Measurements from ENCODE around the gene PLCL1. TPM values are rescaled to one million over a fixed set of nuclear protein-coding genes. Genes with fewer than 3 reads are reported as not detected.
"Not testable (repeated sequence)": the region's sequence is repeated elsewhere in the genome, so short reads cannot be mapped to it uniquely, and the experiment has no call there.

Gene PLCL1
- total RNA-seq, 2 donors from 2014 or later = 6.7 to 6.8 TPM

- Histone ChIP-seq H3K9me3 (no peaks in the 10 kb centered on the region), H3K27ac (no peak overlapping the region), H3K4me1 (replicated peaks) (no peaks in the 10 kb centered on the region), H3K4me3 (no peak overlapping the region), H3K27me3 (replicated peaks; ENCODE audit: insufficient read depth) (no peaks in the 10 kb centered on the region), H3K36me3 (no peaks in the 10 kb centered on the region)
- no peak for DNase-seq (ENCODE audit: low spot score)
- TF ChIP-seq POLR2AphosphoS5 (IDR thresholded peaks at IDR 0.05) (no peak), CTCF (IDR thresholded peaks at IDR 0.05) (no peak), POLR2A (IDR thresholded peaks at IDR 0.05) (no peak)
- intact Hi-C loops (cut with DNase I) = no loop called here
- 62% methylated on average over 2 of the region's 2 CpGs for WGBS
Measured at GRCh38 chr2:197827618-197828017, 23.2 kb downstream of the PLCL1 start.

- intact Hi-C loops (cut with DNase I) = no loop called here
- no peak overlapping the region for H3K4me3 ChIP-seq
- no peak overlapping the region for H3K27ac ChIP-seq
- H3K36me3 ChIP-seq = no peaks in the 10 kb centered on the region
- no peak for TF ChIP-seq POLR2A (IDR thresholded peaks at IDR 0.05)
- TF ChIP-seq CTCF (IDR thresholded peaks at IDR 0.05) = no peak
- no peak for TF ChIP-seq POLR2AphosphoS5 (IDR thresholded peaks at IDR 0.05)
- WGBS = 49% methylated on average over 1 of the region's 1 CpG
- DNase-seq (ENCODE audit: low spot score) = no peak
- H3K4me1 ChIP-seq (replicated peaks) = no peaks in the 10 kb centered on the region
- H3K27me3 ChIP-seq (replicated peaks; ENCODE audit: insufficient read depth) = no peaks in the 10 kb centered on the region
- H3K9me3 ChIP-seq = no peaks in the 10 kb centered on the region
Measured at GRCh38 chr2:197828464-197829135, 24.2 kb downstream of the PLCL1 start.

- DNase-seq (ENCODE audit: low spot score); H3K27me3 ChIP-seq (replicated peaks; ENCODE audit: insufficient read depth); intact Hi-C loops (cut with DNase I); H3K36me3 ChIP-seq; H3K4me3 ChIP-seq; H3K9me3 ChIP-seq; H3K4me1 ChIP-seq (replicated peaks); H3K27ac ChIP-seq: not testable (repeated sequence)
- 72% methylated on average over 2 of the region's 2 CpGs for WGBS
Measured at GRCh38 chr2:197834771-197835170, 30.4 kb downstream of the PLCL1 start.

GRCh38 chr2:197835293-197835692, 30.9 kb downstream of the PLCL1 start:
- DNase-seq (ENCODE audit: low spot score) = no peak
- 55% methylated on average over 4 of the region's 4 CpGs for WGBS
- Histone ChIP-seq H3K9me3 (no peaks in the 10 kb centered on the region), H3K4me3 (no peak overlapping the region), H3K36me3 (no peaks in the 10 kb centered on the region), H3K27me3 (replicated peaks; ENCODE audit: insufficient read depth) (no peaks in the 10 kb centered on the region), H3K27ac (no peak overlapping the region), H3K4me1 (replicated peaks) (no peaks in the 10 kb centered on the region)
- intact Hi-C loops (cut with DNase I) = no loop called here
- TF ChIP-seq POLR2AphosphoS5 (IDR thresholded peaks at IDR 0.05) (no peak), POLR2A (IDR thresholded peaks at IDR 0.05) (no peak), CTCF (IDR thresholded peaks at IDR 0.05) (no peak)

- no peaks in the 10 kb centered on the region for H3K27me3 ChIP-seq (replicated peaks; ENCODE audit: insufficient read depth)
- H3K4me1 ChIP-seq (replicated peaks) = no peaks in the 10 kb centered on the region
- H3K36me3 ChIP-seq = no peaks in the 10 kb centered on the region
- H3K4me3 ChIP-seq = no peak overlapping the region
- 43% methylated on average over 5 of the region's 5 CpGs for WGBS
- no peak overlapping the region for H3K27ac ChIP-seq
- DNase-seq (ENCODE audit: low spot score) = no peak
- H3K9me3 ChIP-seq = no peaks in the 10 kb centered on the region
- intact Hi-C loops (cut with DNase I) = no loop called here
- TF ChIP-seq POLR2A (IDR thresholded peaks at IDR 0.05) (no peak), CTCF (IDR thresholded peaks at IDR 0.05) (no peak), POLR2AphosphoS5 (IDR thresholded peaks at IDR 0.05) (no peak)
Measured at GRCh38 chr2:197838036-197838435, 33.6 kb downstream of the PLCL1 start.

Measured in prostate gland (tissue), 2 donors.